AG20443 (cell line): ENCODE measurements around the gene COL27A1.
A peak's percentile ranks its signal among the peaks of the same experiment; 100 is the strongest.
"Not testable (repeated sequence)": the region's sequence is repeated elsewhere in the genome, so short reads cannot be mapped to it uniquely, and the experiment has no call there.

Experiments used
- DNase-seq: peaks from one replicate; pipeline ENCODE4 v3.0.0; 2012; ENCODE audit warnings: low spot score, mixed read lengths

Gene COL27A1

GRCh38 chr9:114123031-114123977 is 32.0 kb upstream of the COL27A1 start:
- no peak for DNase-seq

- no peak for DNase-seq
Measured at GRCh38 chr9:114124138-114124537, 31.2 kb upstream of the COL27A1 start.

GRCh38 chr9:114124666-114125475 is 30.5 kb upstream of the COL27A1 start:
- no peak for DNase-seq

GRCh38 chr9:114125476-114126013 is 29.8 kb upstream of the COL27A1 start:
- DNase-seq = no peak

- DNase-seq = no peak
Measured at GRCh38 chr9:114126247-114127060, 28.9 kb upstream of the COL27A1 start.

- not testable (repeated sequence) for DNase-seq
Measured at GRCh38 chr9:114128759-114129158, 26.6 kb upstream of the COL27A1 start.

- DNase-seq = no peak
Measured at GRCh38 chr9:114130141-114130540, 25.2 kb upstream of the COL27A1 start.

- DNase-seq = no peak
Measured at GRCh38 chr9:114130624-114131277, 24.6 kb upstream of the COL27A1 start.

- no peak for DNase-seq
Measured at GRCh38 chr9:114131808-114132549, 23.4 kb upstream of the COL27A1 start.

- DNase-seq = no peak
Measured at GRCh38 chr9:114132550-114132918, 22.8 kb upstream of the COL27A1 start.

GRCh38 chr9:114134827-114135396 is 20.4 kb upstream of the COL27A1 start:
- no peak for DNase-seq

- DNase-seq = no peak
Measured at GRCh38 chr9:114137831-114138230, 17.5 kb upstream of the COL27A1 start.

GRCh38 chr9:114138552-114138971 is 16.8 kb upstream of the COL27A1 start:
- DNase-seq = peak; percentile 45

- no peak for DNase-seq
Measured at GRCh38 chr9:114139071-114139470, 16.3 kb upstream of the COL27A1 start.

- DNase-seq = no peak
Measured at GRCh38 chr9:114140401-114140800, 14.9 kb upstream of the COL27A1 start.

GRCh38 chr9:114140850-114141249 is 14.5 kb upstream of the COL27A1 start:
- no peak for DNase-seq

GRCh38 chr9:114141553-114142402 is 13.6 kb upstream of the COL27A1 start:
- DNase-seq = no peak

- no peak for DNase-seq
Measured at GRCh38 chr9:114143234-114143633, 12.1 kb upstream of the COL27A1 start.

GRCh38 chr9:114146735-114147134 is 8.6 kb upstream of the COL27A1 start:
- no peak for DNase-seq
